Ovary (tissue), 3 donors: ENCODE measurements around the gene ASTL.

ENCODE experiments used
- CTCF ChIP-seq, 3 donors: fragments of 450-650 bp in 2 of 3; fragments of 200-600 bp in 1 of 3; IDR thresholded peaks; one replicate each; pipeline versions ENCODE4 v1.5.1 to v1.8.0; 2016 to 2022; ENCODE audit warnings: antibody characterized with exemption in 3 of 3, mild to moderate bottlenecking in 1 of 3
- EP300 ChIP-seq: sonication (generic); formaldehyde crosslinking; IDR thresholded peaks from one replicate; pipeline ENCODE4 v1.6.1; 2017; ENCODE audit warnings: antibody characterized with exemption
- POLR2A ChIP-seq: fragments of 450-650 bp; IDR thresholded peaks from one replicate; pipeline ENCODE4 v1.6.1; 2017; ENCODE audit warnings: antibody characterized with exemption, mild to moderate bottlenecking, moderate library complexity
- donor health status: DM: no; HTN: no; CAD: no.

DNA sequence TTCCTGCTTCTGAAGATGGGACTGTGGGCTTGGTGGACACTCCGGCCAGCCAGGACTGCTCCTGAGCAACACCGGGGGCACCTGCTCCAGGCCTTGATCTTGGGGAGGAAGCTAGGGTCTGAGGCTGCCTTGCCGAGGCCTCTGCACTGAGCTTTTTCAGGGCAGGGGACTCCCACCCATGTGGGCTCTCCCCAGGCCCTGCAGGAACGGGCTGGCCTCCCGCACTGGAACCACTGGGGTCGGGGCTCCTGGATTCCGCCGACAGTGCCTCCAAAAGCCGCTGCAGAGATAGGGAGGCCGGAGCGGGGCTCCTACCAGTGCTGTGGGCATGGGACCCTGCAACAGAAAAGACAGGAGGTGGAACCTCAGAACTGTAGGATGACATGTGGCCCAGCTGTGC lies 14.4 kb downstream of the ASTL start:
- no peak for TF ChIP-seq CTCF (IDR thresholded peaks at IDR 0.05)
- no peak for TF ChIP-seq POLR2A
- no peak for TF ChIP-seq EP300
